Measurements from ENCODE around the gene SVIL. TPM values are rescaled to one million over a fixed set of nuclear protein-coding genes. Genes with fewer than 3 reads are reported as not detected.
"Not testable (repeated sequence)": the region's sequence is repeated elsewhere in the genome, so short reads cannot be mapped to it uniquely, and the experiment has no call there.

Gene SVIL
- total RNA-seq, 1 experiment from 2014 or later, result 10.2 TPM

DNA sequence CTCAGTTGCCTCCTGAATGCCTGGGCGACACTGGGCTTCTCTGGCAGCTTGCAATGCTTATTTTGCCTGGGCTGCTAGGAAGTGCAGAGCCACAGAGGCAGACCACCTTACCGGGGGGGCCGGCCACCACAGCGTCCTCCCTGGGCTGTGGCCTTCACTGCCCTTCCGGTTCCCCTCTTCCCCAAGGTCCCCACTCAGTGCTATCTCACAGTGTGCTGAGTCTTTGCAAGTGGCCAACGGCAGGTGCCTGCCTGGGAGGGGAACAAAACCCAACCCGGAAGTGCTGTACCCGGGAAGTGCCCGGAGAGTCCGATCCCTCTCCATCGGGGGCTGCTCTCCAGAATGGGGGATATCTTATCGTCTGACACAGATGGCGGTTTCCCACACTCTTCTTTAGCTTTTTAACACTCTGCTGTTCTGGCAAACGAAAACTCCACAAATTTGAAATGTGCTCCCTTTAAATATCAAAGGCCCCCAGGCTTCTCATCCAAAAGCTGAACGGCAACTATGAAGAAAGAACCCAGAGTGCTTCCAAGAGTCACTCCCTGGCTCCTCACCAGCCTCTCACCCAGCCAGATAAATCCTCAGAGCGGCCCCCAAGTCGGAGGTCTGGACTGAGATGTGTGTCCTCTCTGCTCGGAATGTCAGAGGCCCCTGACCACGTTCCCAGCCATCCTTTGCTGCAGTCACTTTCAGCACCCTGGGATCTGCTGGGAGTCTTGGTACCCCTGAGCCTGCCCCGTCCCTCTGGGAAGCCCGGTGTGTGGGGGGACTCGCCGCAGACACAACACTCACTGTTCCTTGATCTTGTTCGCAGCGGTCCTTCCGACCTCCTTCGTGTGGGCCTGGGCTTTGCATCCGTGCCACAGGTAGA, 165.1 kb downstream of the SVIL start:
- no peaks in the 10 kb centered on the region for H3K27me3 ChIP-seq (replicated peaks)
- H3K36me3 ChIP-seq, result peaks cover 75% of the 10 kb centered on the region
- no peak overlapping the region for H3K27ac ChIP-seq
- no peak for DNase-seq (ENCODE audit: low read depth in 1 of 2, low spot score in 2 of 2)
- H3K9me3 ChIP-seq (replicated peaks), result no peaks in the 10 kb centered on the region
- H3K4me3 ChIP-seq, result no peak overlapping the region
- peaks cover 11% of the 10 kb centered on the region for H3K4me1 ChIP-seq (replicated peaks)

DNA sequence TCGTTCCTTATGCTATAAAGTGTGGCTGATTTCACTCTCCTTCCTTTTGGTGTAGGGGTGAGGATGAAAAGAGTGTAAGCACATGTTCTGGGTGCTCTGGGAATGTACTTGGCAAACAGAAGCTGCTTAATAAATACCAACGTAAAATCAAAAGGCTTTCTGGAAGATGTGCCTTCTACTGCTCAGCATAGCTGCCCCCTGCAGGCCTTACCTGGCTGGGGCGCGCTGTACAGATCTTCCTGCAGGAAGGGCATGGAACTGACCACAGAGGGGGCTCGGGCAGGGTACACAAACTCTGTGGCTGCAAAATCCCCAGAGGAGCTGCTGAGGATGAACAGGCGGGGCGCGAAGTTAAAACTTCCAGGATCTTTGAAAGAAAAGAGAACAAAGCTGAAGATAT, 169.4 kb downstream of the SVIL start:
- no peak for DNase-seq (ENCODE audit: low read depth in 1 of 2, low spot score in 2 of 2)
- Histone ChIP-seq H3K9me3 (replicated peaks) (no peaks in the 10 kb centered on the region; the same call in 1 of the 2 replicates), H3K4me3 (no peak overlapping the region), H3K27me3 (replicated peaks) (no peaks in the 10 kb centered on the region), H3K36me3 (peaks cover 66% of the 10 kb centered on the region), H3K27ac (no peak overlapping the region), H3K4me1 (replicated peaks) (no peaks in the 10 kb centered on the region)

DNA sequence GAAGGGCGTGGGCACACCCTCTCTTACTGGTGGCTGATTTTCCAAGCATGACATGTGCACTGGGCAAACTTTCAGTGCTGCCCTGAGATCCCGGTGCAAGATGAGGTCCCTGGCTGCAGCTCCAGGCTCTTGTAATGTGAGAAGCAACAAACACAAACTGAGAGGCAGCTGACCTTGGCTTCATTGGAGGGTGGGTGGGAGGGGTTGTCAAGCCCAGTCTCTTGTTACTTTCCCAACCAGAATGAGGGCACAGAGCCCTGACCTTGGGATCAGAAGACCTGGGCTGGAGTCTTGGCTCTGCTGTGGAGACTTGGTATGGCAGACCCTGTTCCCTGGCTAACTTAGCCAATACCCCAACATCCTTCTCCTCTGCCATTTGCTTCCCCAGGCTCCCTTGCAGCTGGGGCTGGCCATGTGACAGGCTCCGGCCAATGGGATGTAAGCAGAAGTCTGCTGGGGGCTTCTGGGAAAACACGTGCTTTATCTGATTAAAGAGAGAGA, 170.1 kb downstream of the SVIL start:
- not testable (repeated sequence) for H3K4me3 ChIP-seq; DNase-seq (ENCODE audit: low read depth in 1 of 2, low spot score in 2 of 2); H3K4me1 ChIP-seq (replicated peaks); H3K27ac ChIP-seq; H3K27me3 ChIP-seq (replicated peaks); H3K9me3 ChIP-seq (replicated peaks)
- H3K36me3 ChIP-seq, result peaks cover 66% of the 10 kb centered on the region

DNA sequence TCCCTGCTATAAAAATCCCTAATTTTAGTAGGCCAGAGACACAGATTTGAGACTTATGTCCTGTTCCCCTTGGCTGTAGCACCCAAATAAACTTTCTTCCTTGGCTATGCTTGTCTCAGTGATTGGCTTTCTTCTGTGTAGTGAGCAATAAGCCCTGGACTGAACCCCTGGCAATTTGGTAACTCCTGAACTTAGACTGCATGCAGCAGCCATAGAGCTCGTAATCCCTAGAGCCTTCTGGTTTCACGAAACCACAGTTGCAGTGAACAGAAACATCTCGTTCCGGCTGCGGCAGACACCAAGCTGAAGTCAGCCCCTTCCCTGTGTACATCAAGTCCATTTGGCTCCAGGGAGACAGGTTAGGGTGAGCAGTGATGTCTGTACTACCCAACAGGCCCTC, 173.7 kb downstream of the SVIL start:
- no peak for DNase-seq (ENCODE audit: low read depth in 1 of 2, low spot score in 2 of 2)
- H3K36me3 ChIP-seq, result peaks cover 42% of the 10 kb centered on the region
- H3K9me3 ChIP-seq (replicated peaks), result no peaks in the 10 kb centered on the region; the same call in 1 of the 2 replicates
- no peaks in the 10 kb centered on the region for H3K4me1 ChIP-seq (replicated peaks)
- no peaks in the 10 kb centered on the region for H3K27me3 ChIP-seq (replicated peaks)
- H3K4me3 ChIP-seq, result no peak overlapping the region
- H3K27ac ChIP-seq, result no peak overlapping the region

DNA sequence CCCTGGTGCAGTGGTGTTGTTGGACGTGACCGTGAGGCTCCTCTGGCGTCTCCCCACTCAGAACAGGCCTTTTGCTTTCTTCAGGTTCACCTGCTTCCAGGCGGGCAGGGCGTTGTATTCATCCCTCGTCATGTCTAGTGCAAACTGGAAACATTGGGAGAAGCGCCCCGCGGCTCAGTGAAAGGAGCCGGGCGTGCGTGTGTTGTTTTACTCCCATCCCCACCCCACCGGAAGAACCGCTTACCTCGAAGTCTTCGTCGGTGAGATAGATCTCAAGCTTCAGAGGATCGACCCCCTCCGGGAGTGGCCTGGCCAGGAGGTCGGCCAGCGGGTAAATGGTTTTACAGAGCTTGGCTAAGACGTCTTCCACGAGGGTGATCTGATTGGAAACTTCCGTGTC, 176.6 kb downstream of the SVIL start:
- not testable (repeated sequence) for H3K27me3 ChIP-seq (replicated peaks); DNase-seq (ENCODE audit: low read depth in 1 of 2, low spot score in 2 of 2); H3K27ac ChIP-seq; H3K9me3 ChIP-seq (replicated peaks); H3K4me3 ChIP-seq; H3K4me1 ChIP-seq (replicated peaks)
- H3K36me3 ChIP-seq, result peaks cover 30% of the 10 kb centered on the region

DNA sequence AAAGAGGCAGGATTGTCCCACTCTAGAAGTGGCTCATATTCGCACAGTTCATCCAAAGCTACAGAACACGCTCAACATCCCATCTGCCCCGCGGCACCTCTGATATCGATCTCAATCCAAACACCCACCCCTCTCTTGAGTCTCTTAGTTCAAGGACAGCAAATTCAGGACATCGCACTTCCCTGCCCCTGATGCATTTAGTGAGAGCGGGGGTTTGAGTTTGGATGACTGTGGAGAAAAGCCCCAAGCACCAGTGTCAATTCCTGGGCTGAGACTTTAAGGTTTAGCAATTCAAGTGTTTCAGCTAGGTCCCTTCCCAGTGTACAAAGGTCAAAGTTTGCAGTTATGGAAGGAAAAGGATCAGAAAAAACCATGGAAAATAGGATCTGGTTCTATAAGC, 179.7 kb downstream of the SVIL start:
- no peaks in the 10 kb centered on the region for H3K9me3 ChIP-seq (replicated peaks)
- H3K4me1 ChIP-seq (replicated peaks), result no peaks in the 10 kb centered on the region
- H3K27me3 ChIP-seq (replicated peaks), result no peaks in the 10 kb centered on the region

DNA sequence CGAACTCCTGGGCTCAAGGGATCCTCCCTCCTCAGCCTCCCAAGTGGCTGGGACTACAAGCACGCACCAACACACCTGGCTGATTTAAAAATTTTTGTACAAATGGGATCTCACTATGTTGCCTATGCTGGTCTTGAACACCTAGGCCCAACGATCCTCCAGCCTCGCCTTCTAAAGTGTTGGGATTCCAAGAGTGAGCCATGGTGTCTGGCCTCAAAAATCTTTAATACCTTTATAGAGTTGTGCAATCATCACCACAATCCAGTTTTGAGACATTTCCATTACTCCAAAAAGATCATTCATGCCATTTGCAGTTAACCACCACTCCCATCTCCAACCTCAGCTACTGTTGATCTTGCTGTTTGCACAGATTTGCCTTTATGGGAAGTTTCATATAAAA, 180.5 kb downstream of the SVIL start:
- Histone ChIP-seq H3K36me3 (peaks cover 8% of the 10 kb centered on the region), H3K9me3 (replicated peaks) (no peaks in the 10 kb centered on the region), H3K4me3 (no peak overlapping the region), H3K4me1 (replicated peaks) (no peaks in the 10 kb centered on the region), H3K27me3 (replicated peaks) (no peaks in the 10 kb centered on the region), H3K27ac (no peak overlapping the region)
- DNase-seq (ENCODE audit: low read depth in 1 of 2, low spot score in 2 of 2), result no peak

More for the DNA sequence above, 179.7 kb downstream of the SVIL start:
- H3K4me3 ChIP-seq, result no peak overlapping the region
- H3K27ac ChIP-seq, result no peak overlapping the region
- DNase-seq (ENCODE audit: low read depth in 1 of 2, low spot score in 2 of 2), result no peak
- peaks cover 14% of the 10 kb centered on the region for H3K36me3 ChIP-seq

DNA sequence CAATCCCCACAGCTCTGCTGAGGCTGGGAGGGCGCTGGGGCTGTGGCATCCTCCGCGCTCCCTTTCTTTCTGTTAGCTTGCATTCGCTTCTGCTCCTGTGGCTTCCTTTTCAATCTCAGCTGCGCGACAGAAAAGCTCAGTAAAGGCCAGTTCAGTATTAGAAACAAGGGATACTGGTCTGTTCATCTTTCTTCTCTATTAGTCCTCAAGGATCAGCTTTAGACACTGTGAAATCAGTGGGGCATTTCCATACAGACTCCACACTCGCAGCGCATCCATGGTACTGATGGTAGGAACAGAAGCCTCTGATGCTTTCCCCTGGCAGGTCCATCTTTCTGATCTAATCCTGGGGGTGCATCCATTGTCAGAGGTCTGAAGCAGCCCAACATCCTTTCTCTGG, 182.2 kb downstream of the SVIL start:
- no peaks in the 10 kb centered on the region for H3K9me3 ChIP-seq (replicated peaks)
- DNase-seq (ENCODE audit: low read depth in 1 of 2, low spot score in 2 of 2), result no peak
- peaks cover 8% of the 10 kb centered on the region; the same call in 1 of the 2 replicates for H3K36me3 ChIP-seq
- H3K4me3 ChIP-seq, result no peak overlapping the region
- H3K27ac ChIP-seq, result no peak overlapping the region
- H3K4me1 ChIP-seq (replicated peaks), result no peaks in the 10 kb centered on the region
- H3K27me3 ChIP-seq (replicated peaks), result no peaks in the 10 kb centered on the region

DNA sequence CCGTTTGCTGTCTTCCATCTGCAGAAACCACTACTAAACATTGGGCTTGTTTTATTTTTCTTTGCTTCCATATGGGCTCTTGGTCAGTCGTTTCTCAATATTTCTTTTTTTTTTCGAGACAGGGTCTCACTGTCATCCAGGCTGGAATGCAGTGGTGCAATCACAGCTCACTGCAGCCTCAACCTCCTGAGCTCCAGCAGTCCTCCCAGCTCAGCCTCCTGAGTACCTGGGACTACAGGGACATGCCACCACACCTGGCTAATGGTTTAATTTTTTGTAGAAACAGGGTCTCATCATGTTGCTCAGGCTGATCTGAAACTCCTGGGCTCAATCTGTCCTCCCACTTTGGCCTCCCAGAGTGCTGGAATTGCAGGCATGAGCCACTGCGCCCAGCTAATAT, 182.8 kb downstream of the SVIL start:
- H3K9me3 ChIP-seq (replicated peaks), result no peaks in the 10 kb centered on the region

DNA sequence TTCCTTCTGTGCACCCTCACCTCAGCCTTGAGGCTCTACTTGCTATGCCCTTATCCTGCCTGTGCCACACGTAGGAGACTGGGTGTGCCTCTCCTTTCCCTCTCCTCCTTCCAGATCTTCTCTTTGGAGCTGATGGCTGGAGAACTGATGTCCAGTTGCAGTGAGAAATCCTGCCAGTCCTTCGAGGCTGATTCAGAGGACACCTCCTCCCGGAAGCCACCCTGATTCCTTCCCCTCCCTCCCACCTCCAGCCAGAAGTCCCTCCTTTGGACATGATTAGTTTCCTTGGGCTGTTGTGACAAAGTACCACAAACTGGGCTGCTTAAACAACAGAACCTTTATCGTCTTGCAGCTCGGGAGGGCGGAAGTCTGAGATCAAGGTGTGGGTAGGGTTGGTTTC, 184.4 kb downstream of the SVIL start:
- no peak overlapping the region for H3K27ac ChIP-seq
- no peaks in the 10 kb centered on the region for H3K4me1 ChIP-seq (replicated peaks)
- no peaks in the 10 kb centered on the region for H3K9me3 ChIP-seq (replicated peaks)
- peaks cover 4% of the 10 kb centered on the region; the same call in 1 of the 2 replicates for H3K36me3 ChIP-seq
- H3K27me3 ChIP-seq (replicated peaks), result no peaks in the 10 kb centered on the region
- H3K4me3 ChIP-seq, result no peak overlapping the region
- no peak for DNase-seq (ENCODE audit: low read depth in 1 of 2, low spot score in 2 of 2)

More for the DNA sequence above, 182.8 kb downstream of the SVIL start:
- Histone ChIP-seq H3K27me3 (replicated peaks) (no peaks in the 10 kb centered on the region), H3K36me3 (peaks cover 8% of the 10 kb centered on the region; the same call in 1 of the 2 replicates), H3K4me1 (replicated peaks) (no peaks in the 10 kb centered on the region), H3K4me3 (no peak overlapping the region), H3K27ac (no peak overlapping the region)
- DNase-seq (ENCODE audit: low read depth in 1 of 2, low spot score in 2 of 2), result no peak

DNA sequence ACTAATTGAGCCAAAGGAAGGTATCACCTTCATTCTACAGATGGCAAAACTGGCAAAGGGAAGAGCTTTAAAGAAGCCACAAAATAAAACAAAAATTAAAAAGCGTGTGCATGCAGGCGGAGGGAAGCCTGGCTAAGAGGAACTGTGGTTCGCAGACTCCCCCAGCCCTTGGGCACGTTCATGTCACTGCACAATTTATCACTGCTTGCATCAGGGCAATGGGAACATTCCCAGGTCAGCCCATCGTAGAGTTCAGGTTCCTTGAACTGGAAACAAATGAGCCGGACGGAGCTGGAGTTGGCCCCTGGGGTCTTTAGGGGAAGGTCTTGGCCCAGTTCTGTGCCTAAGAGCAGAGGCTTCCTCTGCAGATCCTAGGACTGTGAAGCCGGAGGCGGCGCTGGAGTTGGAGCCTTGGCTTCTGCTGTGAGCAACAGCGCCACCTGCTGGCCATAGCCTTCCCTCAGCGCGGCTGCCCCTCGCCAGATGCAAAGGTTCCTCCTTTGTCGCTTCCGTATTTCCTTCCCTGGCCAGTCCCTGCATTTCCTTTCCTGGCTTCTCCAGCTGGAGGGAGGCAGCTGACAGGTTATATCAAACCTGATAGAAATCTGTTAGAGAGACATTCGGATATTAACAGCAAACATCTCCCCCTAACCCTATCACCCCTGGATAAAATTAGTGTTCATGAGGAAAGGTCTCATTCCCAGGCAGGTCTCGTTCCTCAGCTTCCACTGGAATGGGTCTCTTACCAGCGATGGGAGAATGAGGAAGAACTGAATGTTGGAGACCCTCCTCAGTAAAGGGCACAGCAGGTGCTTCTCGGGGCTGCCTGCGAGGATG, 185.8 kb downstream of the SVIL start:
- H3K27ac ChIP-seq; H3K27me3 ChIP-seq (replicated peaks); H3K4me3 ChIP-seq; H3K4me1 ChIP-seq (replicated peaks); H3K9me3 ChIP-seq (replicated peaks); H3K36me3 ChIP-seq: not testable (repeated sequence)
- peak; percentile 29 to 74 for DNase-seq (ENCODE audit: low read depth in 1 of 2, low spot score in 2 of 2)

DNA sequence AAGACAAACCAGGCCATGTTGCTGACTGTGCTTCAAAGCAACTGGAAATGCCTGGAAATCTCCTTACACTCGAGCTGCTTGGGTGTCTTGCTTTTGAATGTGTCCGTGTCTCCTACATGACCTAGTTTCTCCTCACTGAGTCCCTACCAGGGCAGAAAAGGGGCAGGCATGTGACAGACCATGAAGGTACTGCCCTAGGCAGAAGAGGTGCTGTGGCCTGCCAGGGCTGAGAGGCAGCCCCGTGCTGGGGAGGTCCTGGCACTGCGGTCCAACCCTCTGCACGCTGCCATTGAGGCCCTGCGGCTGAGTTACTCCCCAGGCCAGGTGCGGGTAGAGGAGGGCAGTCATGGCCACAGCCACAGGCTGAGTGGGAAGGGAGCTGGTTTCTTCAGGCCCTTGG, 186.6 kb downstream of the SVIL start:
- no peak for DNase-seq (ENCODE audit: low read depth in 1 of 2, low spot score in 2 of 2)
- Histone ChIP-seq H3K36me3 (no peaks in the 10 kb centered on the region; the same call in 1 of the 2 replicates), H3K27ac (no peak overlapping the region)

DNA sequence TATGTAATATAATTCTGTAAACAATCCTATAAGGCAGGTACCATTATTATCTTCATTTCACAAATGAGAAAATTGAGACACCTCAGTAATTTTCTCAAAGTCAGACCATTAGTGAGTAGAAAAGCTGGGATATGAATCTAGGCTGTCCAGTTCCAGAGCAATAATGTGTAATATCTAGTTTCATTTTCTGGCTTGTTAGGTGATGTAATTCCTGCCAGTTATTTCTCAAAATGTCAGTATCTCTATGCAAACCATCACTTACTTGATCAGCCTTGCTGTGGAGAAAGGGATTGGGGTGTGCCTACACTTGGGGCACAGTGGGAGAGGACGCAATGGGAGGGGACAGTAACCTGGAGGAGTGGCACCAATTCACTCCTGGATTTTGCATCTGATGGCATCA, 188.4 kb downstream of the SVIL start:
- no peak overlapping the region for H3K4me3 ChIP-seq

More for the DNA sequence above, 186.6 kb downstream of the SVIL start:
- H3K4me1 ChIP-seq (replicated peaks), result no peaks in the 10 kb centered on the region
- H3K4me3 ChIP-seq, result no peak overlapping the region
- no peaks in the 10 kb centered on the region for H3K27me3 ChIP-seq (replicated peaks)
- no peaks in the 10 kb centered on the region for H3K9me3 ChIP-seq (replicated peaks)

More for the DNA sequence above, 188.4 kb downstream of the SVIL start:
- Histone ChIP-seq H3K27me3 (replicated peaks) (no peaks in the 10 kb centered on the region), H3K9me3 (replicated peaks) (no peaks in the 10 kb centered on the region), H3K36me3 (no peaks in the 10 kb centered on the region; the same call in 1 of the 2 replicates), H3K4me1 (replicated peaks) (no peaks in the 10 kb centered on the region), H3K27ac (no peak overlapping the region)
- no peak for DNase-seq (ENCODE audit: low read depth in 1 of 2, low spot score in 2 of 2)

Measured in SJSA1 (cell line).